ENCODE data around the gene DPH1.

- TF ChIP-seq CTCF (IDR thresholded peaks at IDR 0.05) (no peak), POLR2A (IDR thresholded peaks at IDR 0.05) (no peak)
Observed at GRCh38 chr17:2068519-2069051, 38.6 kb downstream of the DPH1 start.

Data from ovary (tissue), 3 donors.